ENCODE results near the gene PROZ. TPM values are rescaled to one million over a fixed set of nuclear protein-coding genes. Genes with fewer than 3 reads are reported as not detected.

The PROZ gene
- total and polyA plus RNA-seq, 2 of the 13 experiments (the other 11 are each of a cell fraction or from before 2014, with no cell fraction given): 5.6 to 22.5 TPM

DNA sequence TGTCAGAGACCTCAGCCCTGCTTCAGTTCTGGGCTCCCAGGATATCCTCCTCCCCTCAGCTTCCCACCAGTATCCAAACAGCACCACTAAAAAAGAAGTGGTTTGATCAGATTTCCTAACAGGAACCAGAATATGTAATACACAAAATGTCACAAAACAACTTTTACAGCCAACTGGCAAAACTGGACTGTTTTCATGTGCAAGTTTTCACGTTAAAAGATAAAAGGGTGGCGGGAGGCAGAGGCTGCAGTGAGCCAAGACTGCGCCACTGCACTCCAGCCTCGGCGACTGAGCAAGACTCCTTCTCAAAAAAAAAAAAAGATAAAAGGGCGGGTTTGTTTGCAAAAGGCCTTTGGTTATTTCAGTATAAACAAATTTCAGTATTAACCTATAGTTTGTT lies 36.9 kb downstream of the PROZ start:
- BruUV-seq (replicated peaks): no TSS peak
- Histone ChIP-seq H3K79me2 (ENCODE audit: insufficient read depth, low read length) (peaks cover 12% of the 10 kb centered on the region), H3K9ac (ENCODE audit: insufficient read depth, low read depth, low read length) (no peak overlapping the region), H3K36me3 (replicated peaks in 1 of 2; ENCODE audit: control insufficient read depth in 1 of 2, insufficient read depth in 2 of 2, low read length in 2 of 2) (peaks cover 33 to 89% of the 10 kb centered on the region in 2 experiments), H2AFZ (ENCODE audit: low read length) (no peak overlapping the region), H3K9me3 (ENCODE audit: low read length) (no peaks in the 10 kb centered on the region), H4K20me1 (ENCODE audit: insufficient read depth, low read length) (no peaks in the 10 kb centered on the region), H3K4me3 (replicated peaks in 1 of 3; ENCODE audit: insufficient read depth in 1 of 3, low read depth in 2 of 3, low read length in 3 of 3) (no peak overlapping the region), H3K4me1 (ENCODE audit: insufficient read depth, low read length) (no peaks in the 10 kb centered on the region), H3K27ac (ENCODE audit: extremely low read length, insufficient read depth, low read length) (no peak overlapping the region), H3K4me2 (ENCODE audit: low read depth, low read length) (no peak overlapping the region), H3K27me3 (ENCODE audit: control insufficient read depth in 1 of 2, insufficient read depth in 2 of 2, low read length in 2 of 2) (no peaks in the 10 kb centered on the region)
- TF ChIP-seq NFKBIZ (CRISPR knock-in tag; IDR thresholded peaks at IDR 0.05) (no peak), ZFP37 (CRISPR knock-in tag; IDR thresholded peaks at IDR 0.05; ENCODE audit: borderline replicate concordance) (no peak), RBM39 (IDR thresholded peaks at IDR 0.05; ENCODE audit: low read depth, low read length, poor library complexity, severe bottlenecking) (no peak), SMAD9 (CRISPR knock-in tag; IDR thresholded peaks at IDR 0.05) (no peak), JUN (CRISPR knock-in tag; IDR thresholded peaks at IDR 0.05) (no peak), SCMH1 (CRISPR knock-in tag; IDR thresholded peaks at IDR 0.05; ENCODE audit: borderline replicate concordance) (no peak), CBFB (CRISPR knock-in tag; IDR thresholded peaks at IDR 0.05) (no peak), SUZ12 (IDR thresholded peaks at IDR 0.05; ENCODE audit: low read depth, low read length) (no peak), ZFP62 (CRISPR knock-in tag; IDR thresholded peaks at IDR 0.05) (no peak), SRF (IDR thresholded peaks at IDR 0.05; ENCODE audit: low read depth, low read length) (no peak), HOXA9 (CRISPR knock-in tag; IDR thresholded peaks at IDR 0.05; ENCODE audit: borderline replicate concordance) (no peak), ZC3H13 (CRISPR knock-in tag; IDR thresholded peaks at IDR 0.05) (no peak), CENPT (CRISPR knock-in tag; IDR thresholded peaks at IDR 0.05; ENCODE audit: low read depth) (no peak), TOPORS (CRISPR knock-in tag; IDR thresholded peaks at IDR 0.05) (no peak), ZNF841 (CRISPR knock-in tag; IDR thresholded peaks at IDR 0.05; ENCODE audit: borderline replicate concordance) (no peak), NKX3-1 (CRISPR knock-in tag; IDR thresholded peaks at IDR 0.05) (no peak), AGO1 (IDR thresholded peaks at IDR 0.05; ENCODE audit: low read depth, low read length, poor library complexity, severe bottlenecking) (no peak)
- TF ChIP-seq, protein P1, sequence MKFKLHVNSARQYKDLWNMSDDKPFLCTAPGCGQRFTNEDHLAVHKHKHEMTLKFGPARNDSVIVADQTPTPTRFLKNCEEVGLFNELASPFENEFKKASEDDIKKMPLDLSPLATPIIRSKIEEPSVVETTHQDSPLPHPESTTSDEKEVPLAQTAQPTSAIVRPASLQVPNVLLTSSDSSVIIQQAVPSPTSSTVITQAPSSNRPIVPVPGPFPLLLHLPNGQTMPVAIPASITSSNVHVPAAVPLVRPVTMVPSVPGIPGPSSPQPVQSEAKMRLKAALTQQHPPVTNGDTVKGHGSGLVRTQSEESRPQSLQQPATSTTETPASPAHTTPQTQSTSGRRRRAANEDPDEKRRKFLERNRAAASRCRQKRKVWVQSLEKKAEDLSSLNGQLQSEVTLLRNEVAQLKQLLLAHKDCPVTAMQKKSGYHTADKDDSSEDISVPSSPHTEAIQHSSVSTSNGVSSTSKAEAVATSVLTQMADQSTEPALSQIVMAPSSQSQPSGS (CRISPR knock-in tag; IDR thresholded peaks at IDR 0.05): no peak
- TF ChIP-seq, protein P2, sequence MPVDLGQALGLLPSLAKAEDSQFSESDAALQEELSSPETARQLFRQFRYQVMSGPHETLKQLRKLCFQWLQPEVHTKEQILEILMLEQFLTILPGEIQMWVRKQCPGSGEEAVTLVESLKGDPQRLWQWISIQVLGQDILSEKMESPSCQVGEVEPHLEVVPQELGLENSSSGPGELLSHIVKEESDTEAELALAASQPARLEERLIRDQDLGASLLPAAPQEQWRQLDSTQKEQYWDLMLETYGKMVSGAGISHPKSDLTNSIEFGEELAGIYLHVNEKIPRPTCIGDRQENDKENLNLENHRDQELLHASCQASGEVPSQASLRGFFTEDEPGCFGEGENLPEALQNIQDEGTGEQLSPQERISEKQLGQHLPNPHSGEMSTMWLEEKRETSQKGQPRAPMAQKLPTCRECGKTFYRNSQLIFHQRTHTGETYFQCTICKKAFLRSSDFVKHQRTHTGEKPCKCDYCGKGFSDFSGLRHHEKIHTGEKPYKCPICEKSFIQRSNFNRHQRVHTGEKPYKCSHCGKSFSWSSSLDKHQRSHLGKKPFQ (CRISPR knock-in tag; IDR thresholded peaks at IDR 0.05; ENCODE audit: insufficient replicate concordance): no peak
- intact Hi-C loops (cut with micrococcal nuclease; ENCODE audit: unreplicated experiment) (no loop called here), in situ Hi-C loops (cut with HindIII; ENCODE audit: extremely low pct_ligation_motif_present, low pct_unique_long_range_greater_than_20kb) (no loop called here)
- WGBS (ENCODE audit: low lambda C conversion rate): 95% methylated on average over 6 of the region's 6 CpGs
- no peak for ATAC-seq
- CTCF ChIA-PET (ENCODE audit: low intra/inter-chr PET ratio, low total read pairs): no interaction called here
- no peak for DNase-seq (ENCODE audit: low spot score)
- POLR2A ChIA-PET: no interaction called here
- no peak for FAIRE-seq

Data from HepG2 (cell line).